ENCODE data around the gene GABBR2. TPM values are rescaled to one million over a fixed set of nuclear protein-coding genes. Genes with fewer than 3 reads are reported as not detected.

Gene GABBR2
- total RNA-seq, 1 experiment from 2014 or later: not detected

GRCh38 chr9:98323051-98323830 lies 385.5 kb downstream of the GABBR2 start:
- BruUV-seq (replicated peaks): no TSS peak
- ChIA-PET CTCF (interaction anchor here (0.5 to 1.6 kb wide), 6 partner anchors 8 to 479 kb away, joined by 3 to 16 read pairs (median 3); no protein-coding TSS in a partner anchor), POLR2A (no interaction called here)
- Mint-ChIP-seq H3K36me3 (ENCODE audit: insufficient read depth, unreplicated experiment) (no peaks in the 10 kb centered on the region), H3K27me3 (ENCODE audit: insufficient read depth, unreplicated experiment) (no peaks in the 10 kb centered on the region), H3K4me1 (ENCODE audit: insufficient read depth, unreplicated experiment) (peaks cover 19% of the 10 kb centered on the region), H3K27ac (ENCODE audit: low read depth, unreplicated experiment) (no peak overlapping the region), H3K4me3 (ENCODE audit: unreplicated experiment) (no peak overlapping the region), H3K9me3 (ENCODE audit: unreplicated experiment) (no peaks in the 10 kb centered on the region)
- TF ChIP-seq, protein P1, sequence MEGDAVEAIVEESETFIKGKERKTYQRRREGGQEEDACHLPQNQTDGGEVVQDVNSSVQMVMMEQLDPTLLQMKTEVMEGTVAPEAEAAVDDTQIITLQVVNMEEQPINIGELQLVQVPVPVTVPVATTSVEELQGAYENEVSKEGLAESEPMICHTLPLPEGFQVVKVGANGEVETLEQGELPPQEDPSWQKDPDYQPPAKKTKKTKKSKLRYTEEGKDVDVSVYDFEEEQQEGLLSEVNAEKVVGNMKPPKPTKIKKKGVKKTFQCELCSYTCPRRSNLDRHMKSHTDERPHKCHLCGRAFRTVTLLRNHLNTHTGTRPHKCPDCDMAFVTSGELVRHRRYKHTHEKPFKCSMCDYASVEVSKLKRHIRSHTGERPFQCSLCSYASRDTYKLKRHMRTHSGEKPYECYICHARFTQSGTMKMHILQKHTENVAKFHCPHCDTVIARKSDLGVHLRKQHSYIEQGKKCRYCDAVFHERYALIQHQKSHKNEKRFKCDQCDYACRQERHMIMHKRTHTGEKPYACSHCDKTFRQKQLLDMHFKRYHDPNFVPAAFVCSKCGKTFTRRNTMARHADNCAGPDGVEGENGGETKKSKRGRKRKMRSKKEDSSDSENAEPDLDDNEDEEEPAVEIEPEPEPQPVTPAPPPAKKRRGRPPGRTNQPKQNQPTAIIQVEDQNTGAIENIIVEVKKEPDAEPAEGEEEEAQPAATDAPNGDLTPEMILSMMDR (IDR thresholded peaks at IDR 0.05; ENCODE audit: unreplicated experiment): no peak
- intact Hi-C loops (cut with micrococcal nuclease): no loop called here
- DNase-seq (ENCODE audit: unreplicated experiment): no peak

DNA sequence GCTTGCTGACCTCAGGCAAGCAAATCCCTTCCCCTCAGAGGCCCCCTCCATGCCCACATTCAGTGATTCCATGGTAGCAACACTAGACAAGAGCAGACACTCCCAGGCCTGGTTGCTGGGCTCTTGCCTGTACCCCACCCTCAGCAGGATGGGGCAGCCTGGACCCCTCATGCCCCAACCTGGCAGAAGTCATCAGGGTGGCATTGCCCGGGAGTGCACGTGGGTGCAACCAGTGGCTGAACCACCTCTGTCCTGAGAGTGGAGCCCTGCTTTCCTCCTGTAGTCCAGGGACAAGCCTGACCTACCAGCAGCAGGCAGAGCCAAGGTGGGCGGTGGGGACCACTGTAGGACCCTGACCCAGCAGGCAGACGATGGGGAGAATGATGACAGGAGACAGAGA lies 387.5 kb downstream of the GABBR2 start:
- TF ChIP-seq, protein P1 (IDR thresholded peaks at IDR 0.05; ENCODE audit: unreplicated experiment): no peak
- ChIA-PET CTCF (no interaction called here), POLR2A (no interaction called here)
- intact Hi-C loops (cut with micrococcal nuclease): no loop called here
- no peak for DNase-seq (ENCODE audit: unreplicated experiment)
- Mint-ChIP-seq H3K4me3 (ENCODE audit: unreplicated experiment) (no peak overlapping the region), H3K9me3 (ENCODE audit: unreplicated experiment) (no peaks in the 10 kb centered on the region), H3K4me1 (ENCODE audit: insufficient read depth, unreplicated experiment) (peaks cover 19% of the 10 kb centered on the region), H3K27ac (ENCODE audit: low read depth, unreplicated experiment) (no peak overlapping the region), H3K27me3 (ENCODE audit: insufficient read depth, unreplicated experiment) (no peaks in the 10 kb centered on the region), H3K36me3 (ENCODE audit: insufficient read depth, unreplicated experiment) (no peaks in the 10 kb centered on the region)
- BruUV-seq (replicated peaks): no TSS peak

- DNase-seq (ENCODE audit: unreplicated experiment): no peak
- H3K4me1 Mint-ChIP-seq (ENCODE audit: insufficient read depth, unreplicated experiment): peaks cover 15% of the 10 kb centered on the region
- ChIA-PET CTCF (interaction anchor here (1.0 to 4.8 kb wide), 2 partner anchors 457 to 473 kb away, joined by 3 to 88 read pairs; no protein-coding TSS in a partner anchor), POLR2A (no interaction called here)
- no peak overlapping the region for H3K4me3 Mint-ChIP-seq (ENCODE audit: unreplicated experiment)
- no peaks in the 10 kb centered on the region for H3K9me3 Mint-ChIP-seq (ENCODE audit: unreplicated experiment)
- H3K27me3 Mint-ChIP-seq (ENCODE audit: insufficient read depth, unreplicated experiment): no peaks in the 10 kb centered on the region
- no peak overlapping the region for H3K27ac Mint-ChIP-seq (ENCODE audit: low read depth, unreplicated experiment)
- TF ChIP-seq, protein P1 (IDR thresholded peaks at IDR 0.05; ENCODE audit: unreplicated experiment): no peak
- intact Hi-C loops (cut with micrococcal nuclease): no loop called here
- no peaks in the 10 kb centered on the region for H3K36me3 Mint-ChIP-seq (ENCODE audit: insufficient read depth, unreplicated experiment)
- BruUV-seq (replicated peaks): no TSS peak
These were observed 389.8 kb downstream of the GABBR2 start for GRCh38 chr9:98318834-98319478.

DNA sequence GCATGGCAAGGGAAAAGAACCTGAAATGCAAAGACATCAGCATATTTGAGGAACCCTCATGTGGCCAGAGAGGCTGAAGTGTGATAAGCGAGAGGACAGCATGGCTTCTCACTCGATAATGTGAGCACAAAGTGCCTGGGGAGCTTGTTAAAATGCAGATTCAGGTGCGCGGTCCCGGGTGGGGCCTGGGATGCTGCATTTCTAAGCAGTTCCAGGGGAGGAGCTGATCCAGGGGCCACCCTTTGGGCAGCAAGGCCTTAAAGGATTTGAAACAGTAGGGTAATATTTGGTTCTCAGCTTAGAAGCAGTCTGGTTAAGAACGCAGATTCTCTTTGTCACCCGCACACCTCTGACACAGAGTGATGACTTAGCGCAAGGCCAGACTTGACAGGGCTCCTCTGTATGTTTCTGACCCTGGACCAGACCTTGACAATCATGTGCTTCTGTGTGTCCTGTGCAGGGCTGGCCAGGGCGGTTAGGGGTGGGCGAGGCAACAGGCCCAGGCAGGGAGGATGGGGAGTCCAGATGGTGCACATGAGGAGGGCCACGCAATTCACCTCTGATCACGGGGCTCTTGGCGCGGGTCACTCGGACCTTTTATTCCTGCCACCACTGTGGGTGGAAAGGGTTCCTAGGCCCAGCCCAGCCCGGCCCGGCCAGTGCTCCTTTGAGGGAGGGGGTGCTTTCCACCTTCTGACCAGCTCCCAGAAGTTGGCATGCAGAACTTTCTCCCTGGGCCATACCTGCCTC lies 390.5 kb downstream of the GABBR2 start:
- Mint-ChIP-seq H3K4me1 (ENCODE audit: insufficient read depth, unreplicated experiment) (peaks cover 9% of the 10 kb centered on the region), H3K9me3 (ENCODE audit: unreplicated experiment) (no peaks in the 10 kb centered on the region), H3K4me3 (ENCODE audit: unreplicated experiment) (no peak overlapping the region), H3K27me3 (ENCODE audit: insufficient read depth, unreplicated experiment) (no peaks in the 10 kb centered on the region), H3K36me3 (ENCODE audit: insufficient read depth, unreplicated experiment) (no peaks in the 10 kb centered on the region), H3K27ac (ENCODE audit: low read depth, unreplicated experiment) (no peak overlapping the region)
- CTCF ChIA-PET: interaction anchor here (1.0 to 5.3 kb wide), 4 partner anchors 17 to 681 kb away, joined by 3 to 103 read pairs (median 46); no protein-coding TSS in a partner anchor
- no TSS peak for BruUV-seq (replicated peaks)
- intact Hi-C loops (cut with micrococcal nuclease): no loop called here
- POLR2A ChIA-PET: no interaction called here
- no peak for DNase-seq (ENCODE audit: unreplicated experiment)
- TF ChIP-seq, protein P1 (IDR thresholded peaks at IDR 0.05; ENCODE audit: unreplicated experiment): no peak

All from MCF 10A (cell line).